Kidney epithelial cell (primary cell): ENCODE results near the gene NFATC4. TPM values are rescaled to one million over a fixed set of nuclear protein-coding genes. Genes with fewer than 3 reads are reported as not detected.

Source experiments
- DNase-seq: peaks from one replicate; pipeline ENCODE4 v3.0.0-alpha.2; 2010; ENCODE audit warnings: low read depth
- H3K27me3 ChIP-seq: 2 replicates; pipeline ENCODE4 v1.6.0; 2011; ENCODE audit warnings: low read length; ENCODE audit not compliant: control insufficient read depth, insufficient read depth
- H3K36me3 ChIP-seq: 2 replicates; pipeline ENCODE4 v1.5.1; 2011; ENCODE audit warnings: low read length; ENCODE audit not compliant: control insufficient read depth, insufficient read depth
- H3K4me3 ChIP-seq: 2 replicates; pipeline ENCODE4 v1.5.1; 2011; ENCODE audit warnings: low read depth, mild to moderate bottlenecking, control low read depth, low read length
- CTCF ChIP-seq: IDR thresholded peaks from 2 replicates; pipeline ENCODE4 v1.5.1; 2011; ENCODE audit warnings: mild to moderate bottlenecking, moderate library complexity, low read length, control low read depth, inconsistent platforms; ENCODE audit not compliant: insufficient read depth, poor library complexity, severe bottlenecking
- total RNA-seq: library from RNA; depleted of rRNA; stranded (reverse); fragments of >200 nt; gene quantifications from 2 replicates; pipeline ENCODE4 v1.2.3, GENCODE V29; 2015

Gene NFATC4
- total RNA-seq, 1 donor from 2014 or later: 8.0 TPM

GRCh38 chr14:24330973-24331674, 36.9 kb upstream of the NFATC4 start:
- no peak overlapping the region for H3K4me3 ChIP-seq
- H3K27me3 ChIP-seq: peaks cover 30% of the 10 kb centered on the region
- no peaks in the 10 kb centered on the region for H3K36me3 ChIP-seq
- no peak for TF ChIP-seq CTCF
- DNase-seq: no peak

GRCh38 chr14:24331731-24332267, 36.2 kb upstream of the NFATC4 start:
- no peak for DNase-seq
- H3K27me3 ChIP-seq: peaks cover 30% of the 10 kb centered on the region
- H3K36me3 ChIP-seq: no peaks in the 10 kb centered on the region
- H3K4me3 ChIP-seq: no peak overlapping the region
- TF ChIP-seq CTCF: no peak

DNA sequence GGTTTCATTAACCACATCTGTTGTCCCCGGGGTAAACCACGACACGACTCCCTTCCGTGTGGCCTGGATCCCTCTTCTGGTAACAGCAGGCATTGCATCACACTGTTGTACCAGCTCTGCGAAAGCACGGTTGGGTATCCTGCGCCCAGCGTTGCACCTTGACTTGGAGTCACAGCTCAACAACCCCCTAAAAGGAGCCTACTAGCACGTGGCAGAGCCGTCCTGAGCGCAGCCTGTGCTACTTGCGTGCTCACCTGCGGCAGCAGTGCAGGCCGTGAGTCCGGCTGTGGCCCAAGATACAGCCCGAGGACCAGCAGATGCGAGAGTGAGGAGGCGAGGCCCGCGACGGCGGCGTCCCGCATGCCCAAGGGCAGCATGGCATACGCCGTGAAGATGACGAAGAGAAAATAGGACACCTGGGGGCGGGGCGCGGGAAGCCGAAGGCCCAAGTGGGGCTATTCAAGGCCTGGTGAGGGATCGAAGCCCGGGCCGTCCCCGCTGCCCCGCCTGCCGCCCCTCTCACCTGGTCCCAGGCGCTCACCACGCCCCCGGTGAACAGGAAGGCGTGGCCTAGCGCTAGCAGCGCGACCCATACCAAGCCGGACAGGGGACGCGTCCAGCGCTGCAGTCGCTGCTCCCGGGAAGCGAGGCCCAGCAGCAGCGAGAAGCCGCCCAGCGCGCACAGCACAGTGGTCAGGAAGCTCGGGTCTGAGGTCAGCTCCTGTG, 35.6 kb upstream of the NFATC4 start:
- DNase-seq: no peak
- H3K4me3 ChIP-seq: peak overlapping the region; percentile 7
- TF ChIP-seq CTCF: peak; percentile 73
- no peaks in the 10 kb centered on the region for H3K36me3 ChIP-seq
- H3K27me3 ChIP-seq: peaks cover 33% of the 10 kb centered on the region

DNA sequence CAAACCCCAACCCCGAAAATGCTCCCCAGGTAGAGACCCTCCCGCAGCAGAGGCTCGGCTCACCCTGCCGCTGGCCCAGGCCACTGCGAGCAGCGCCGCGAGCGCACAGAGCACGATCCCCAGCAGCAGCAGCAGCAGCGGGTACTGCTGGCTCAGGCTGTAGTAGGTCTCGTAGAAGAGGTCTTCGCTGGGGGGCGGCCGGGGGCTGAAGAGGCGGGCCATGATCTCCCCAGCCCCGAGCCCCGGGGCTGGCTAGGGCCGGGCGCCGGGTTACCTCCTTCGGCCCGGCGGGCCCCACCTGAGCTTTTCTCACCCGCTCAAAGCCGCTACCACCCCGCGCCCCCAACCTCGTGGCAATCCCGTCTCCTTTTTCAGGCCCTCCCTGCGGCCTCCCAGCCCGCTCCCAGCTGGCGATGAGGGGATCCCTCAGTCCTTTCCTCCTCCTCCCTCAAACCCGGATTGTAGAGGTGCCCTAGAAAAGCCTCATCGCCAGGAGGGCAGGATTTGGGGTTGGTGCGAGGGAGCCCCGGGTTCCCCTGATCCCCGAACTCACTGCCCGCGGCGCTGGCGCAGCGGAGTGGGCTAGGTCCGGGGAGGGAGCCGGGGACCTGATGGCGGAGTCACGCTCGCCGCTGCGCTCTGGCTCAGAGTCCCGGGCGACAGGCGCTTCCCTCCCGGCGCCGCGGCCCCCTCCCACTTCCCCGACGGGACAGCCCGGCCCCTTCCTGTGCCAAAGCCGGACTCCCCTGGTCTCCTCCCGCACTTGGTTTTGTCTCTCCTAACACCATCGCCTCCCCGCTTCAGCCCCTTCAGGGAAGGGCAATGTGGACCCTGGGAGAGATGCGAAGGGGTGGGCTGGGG, 33.3 kb upstream of the NFATC4 start, which contains the start of gene ADCY4:
TSS of gene ADCY4 (minus strand) at position 641 of the 861 bp plus-strand sequence. CDS start at position 222, 419 bp downstream.
- Histone ChIP-seq H3K4me3 (peak within 1 kb of the TSS; percentile 16), H3K27me3 (peaks cover 46% of the 10 kb centered on the region), H3K36me3 (no peaks in the 10 kb centered on the region)
- no peak for TF ChIP-seq CTCF
- no peak for DNase-seq

GRCh38 chr14:24335461-24336171, 32.4 kb upstream of the NFATC4 start:
- H3K27me3 ChIP-seq: peaks cover 52% of the 10 kb centered on the region

More at GRCh38 chr14:24335461-24336171, 32.4 kb upstream of the NFATC4 start:
- Histone ChIP-seq H3K4me3 (no peak overlapping the region), H3K36me3 (no peaks in the 10 kb centered on the region)
- no peak for DNase-seq
- TF ChIP-seq CTCF: no peak
